ENCODE results near the gene ST3GAL3.

Gene ST3GAL3

GRCh38 chr1:43882763-43883162 is 175.4 kb downstream of the ST3GAL3 start:
- no peak for DNase-seq

GRCh38 chr1:43883321-43883720 is 176.0 kb downstream of the ST3GAL3 start:
- no peak for DNase-seq

- DNase-seq, result no peak
Measured at GRCh38 chr1:43885279-43885801, 178.0 kb downstream of the ST3GAL3 start.

- no peak for DNase-seq
Measured at GRCh38 chr1:43887748-43888147, 180.4 kb downstream of the ST3GAL3 start.

GRCh38 chr1:43890815-43891214 is 183.5 kb downstream of the ST3GAL3 start:
- no peak for DNase-seq

- DNase-seq, result no peak
Measured at GRCh38 chr1:43893006-43893405, 185.7 kb downstream of the ST3GAL3 start.

- DNase-seq, result no peak
Measured at GRCh38 chr1:43898981-43899380, 191.6 kb downstream of the ST3GAL3 start.

- DNase-seq, result no peak
Measured at GRCh38 chr1:43900386-43900785, 193.1 kb downstream of the ST3GAL3 start.

- no peak for DNase-seq
Measured at GRCh38 chr1:43901196-43901961, 194.0 kb downstream of the ST3GAL3 start.

GRCh38 chr1:43902058-43902831 is 194.9 kb downstream of the ST3GAL3 start:
- no peak for DNase-seq

- DNase-seq, result no peak
Measured at GRCh38 chr1:43904660-43905551, 197.6 kb downstream of the ST3GAL3 start.

GRCh38 chr1:43908226-43908625 is 200.9 kb downstream of the ST3GAL3 start:
- DNase-seq, result no peak

GRCh38 chr1:43908858-43909257 is 201.5 kb downstream of the ST3GAL3 start:
- DNase-seq, result no peak

- DNase-seq, result no peak
Measured at GRCh38 chr1:43910343-43910742, 203.0 kb downstream of the ST3GAL3 start.

- DNase-seq, result no peak
Measured at GRCh38 chr1:43912607-43913006, 205.3 kb downstream of the ST3GAL3 start.

GRCh38 chr1:43913051-43913501 is 205.7 kb downstream of the ST3GAL3 start:
- DNase-seq, result no peak

GRCh38 chr1:43913666-43914360 is 206.5 kb downstream of the ST3GAL3 start:
- DNase-seq, result no peak

GRCh38 chr1:43914576-43915525 is 207.5 kb downstream of the ST3GAL3 start:
- DNase-seq, result no peak

GRCh38 chr1:43919906-43920305 is 212.6 kb downstream of the ST3GAL3 start:
- no peak for DNase-seq

- no peak for DNase-seq
Measured at GRCh38 chr1:43921022-43921421, 213.7 kb downstream of the ST3GAL3 start.

- no peak for DNase-seq
Measured at GRCh38 chr1:43924516-43924915, 217.2 kb downstream of the ST3GAL3 start.

Measured in AML-193 (cell line).